Hindlimb muscle (tissue), 1 donor: ENCODE data around the gene SART1. TPM values are rescaled to one million over a fixed set of nuclear protein-coding genes. Genes with fewer than 3 reads are reported as not detected.

ENCODE experiments used
- DNase-seq: peaks from one replicate; pipeline ENCODE4 v3.0.0-alpha.2; 2013
- polyA plus RNA-seq: library from polyadenylated mRNA; unstranded; fragments of 120-200 nt; gene quantifications from one replicate; pipeline ENCODE4 v1.2.1, GENCODE V29; 2013; ENCODE audit not compliant: insufficient read length

Gene SART1
- polyA plus RNA-seq, 1 donor: 46.2 TPM

DNA sequence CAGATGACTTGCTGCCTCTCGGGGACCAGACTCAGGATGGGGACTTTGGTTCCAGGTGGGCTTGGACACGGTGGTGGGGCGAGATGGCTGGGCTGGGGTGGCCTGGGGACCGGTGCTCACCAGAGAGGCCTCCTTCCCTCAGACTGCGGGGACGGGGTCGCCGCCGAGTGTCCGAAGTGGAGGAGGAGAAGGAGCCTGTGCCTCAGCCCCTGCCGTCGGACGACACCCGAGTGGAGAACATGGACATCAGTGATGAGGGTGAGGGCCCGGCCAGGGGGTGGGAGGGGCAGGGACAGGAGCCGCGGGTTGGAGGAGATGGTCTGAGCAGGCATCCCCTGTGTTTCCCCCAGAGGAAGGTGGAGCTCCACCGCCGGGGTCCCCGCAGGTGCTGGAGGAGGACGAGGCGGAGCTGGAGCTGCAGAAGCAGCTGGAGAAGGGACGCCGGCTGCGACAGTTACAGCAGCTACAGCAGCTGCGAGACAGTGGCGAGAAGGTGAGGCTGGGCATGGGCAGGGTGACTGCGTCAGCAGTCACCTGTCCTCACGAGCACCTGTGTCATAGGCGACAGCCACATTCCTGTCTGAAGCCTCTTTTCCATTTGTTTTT, 5.9 kb downstream of the SART1 start:
- no peak for DNase-seq

DNA sequence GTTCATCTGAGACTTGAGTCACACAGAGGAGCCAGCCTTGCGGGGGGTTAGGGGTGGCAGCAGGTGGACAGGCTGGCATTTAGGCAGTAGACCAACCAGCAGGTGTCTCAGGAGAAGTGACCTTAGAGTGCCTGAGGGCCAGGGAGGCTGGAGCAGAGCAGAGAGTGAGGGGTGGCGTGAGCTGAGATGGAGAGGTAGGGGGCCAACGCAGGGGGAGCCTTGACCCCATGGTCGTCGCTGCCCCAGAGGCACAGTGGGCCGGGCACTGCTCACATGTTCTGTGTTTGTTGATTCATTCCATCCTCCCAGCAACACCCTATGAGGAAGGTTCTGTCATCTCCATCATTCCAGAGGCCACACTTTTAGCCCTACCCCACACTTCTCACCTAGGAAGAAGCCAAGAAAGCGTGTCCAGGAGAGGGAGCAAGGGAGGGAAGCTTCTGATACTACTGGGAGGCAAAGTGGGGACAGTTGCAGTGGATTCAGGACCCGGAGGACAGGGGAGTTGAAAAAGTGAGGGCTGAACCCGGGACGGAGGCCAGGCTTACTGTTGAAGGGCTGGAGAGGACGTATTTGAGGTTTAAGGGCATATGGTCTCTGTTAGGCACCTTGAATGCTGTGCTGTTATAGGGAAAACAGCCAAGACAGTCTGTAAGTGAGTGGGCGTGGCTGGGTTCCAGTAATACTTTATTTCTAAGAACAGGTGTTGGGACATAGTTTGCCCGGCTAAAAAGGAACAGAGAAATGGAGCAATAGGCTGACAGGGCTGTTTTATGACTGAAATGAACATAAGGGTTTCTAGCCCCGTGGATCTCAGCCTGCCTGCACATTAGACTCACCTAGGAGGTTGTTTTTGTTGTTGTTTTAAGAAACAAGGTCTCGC, 7.3 kb downstream of the SART1 start:
- DNase-seq: no peak

DNA sequence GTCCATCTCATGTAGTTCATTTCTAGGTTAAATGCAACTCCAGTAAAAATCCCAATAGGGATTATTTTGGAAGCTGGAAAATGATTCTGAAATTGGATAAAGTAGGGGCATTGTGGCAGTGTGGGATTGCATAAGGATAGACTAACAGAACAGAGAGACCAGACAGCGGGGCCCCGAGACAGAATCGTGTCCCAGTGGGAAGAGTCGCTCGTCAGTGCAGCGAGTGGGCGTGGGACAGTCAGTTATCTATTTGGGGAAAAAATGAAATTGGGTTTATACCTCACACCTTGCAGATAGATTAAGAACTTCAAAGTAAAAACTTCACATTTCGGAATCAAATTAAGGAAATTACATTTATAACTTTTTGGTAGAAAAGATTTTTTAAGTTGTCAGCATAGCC, 10.6 kb downstream of the SART1 start:
- DNase-seq: no peak

DNA sequence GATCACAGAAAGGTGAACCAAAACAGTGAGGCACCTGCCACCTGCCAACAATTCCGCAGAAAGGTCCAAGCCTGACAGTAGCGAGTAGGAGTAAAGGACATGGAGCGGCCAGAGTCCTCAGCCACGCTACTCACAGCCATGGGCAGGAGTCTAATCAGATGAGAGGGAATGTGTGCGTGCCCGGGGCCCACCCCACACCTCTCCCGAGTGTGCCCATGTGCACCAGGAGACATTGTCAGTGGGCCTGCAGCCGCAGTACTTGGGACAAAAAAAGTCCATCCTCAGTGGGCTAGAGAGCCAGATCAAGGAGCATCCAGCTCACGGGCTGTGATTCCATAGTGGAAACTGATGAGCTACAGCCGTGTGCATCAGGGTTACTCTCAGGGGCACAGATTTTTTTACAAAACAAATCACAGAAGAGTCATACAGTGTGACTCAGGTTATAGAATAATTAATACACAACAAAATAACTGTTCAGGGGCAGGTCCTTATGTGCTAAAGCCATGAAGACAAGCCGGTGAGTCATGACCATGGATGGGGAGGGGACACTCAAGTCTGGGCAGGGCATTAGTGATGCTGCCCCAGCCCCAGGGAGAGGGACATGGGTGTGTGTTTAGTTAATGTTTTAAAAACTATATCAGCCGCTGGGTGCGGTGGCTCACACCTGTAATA, 12.0 kb downstream of the SART1 start:
- no peak for DNase-seq

DNA sequence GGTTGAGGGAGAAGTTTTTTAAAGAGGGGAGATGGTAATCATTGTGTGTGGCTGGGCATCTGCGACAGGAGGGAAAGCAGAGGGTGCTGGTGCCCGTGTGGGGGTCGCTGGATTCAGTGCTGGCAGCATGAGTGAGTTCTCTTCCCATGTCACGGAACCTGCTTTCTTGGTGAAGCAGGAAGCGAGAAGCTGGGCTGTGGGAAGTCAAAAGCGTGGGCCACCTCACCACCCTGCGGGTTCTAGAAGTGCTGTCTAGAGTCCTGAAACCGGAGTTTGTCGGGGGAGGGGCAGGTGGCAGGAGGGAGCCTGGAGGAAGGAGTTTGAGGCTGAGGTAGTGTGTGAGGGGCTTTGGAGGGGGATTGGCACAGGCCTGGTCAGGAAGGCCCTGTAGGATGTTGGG, 14.2 kb downstream of the SART1 start:
- no peak for DNase-seq

DNA sequence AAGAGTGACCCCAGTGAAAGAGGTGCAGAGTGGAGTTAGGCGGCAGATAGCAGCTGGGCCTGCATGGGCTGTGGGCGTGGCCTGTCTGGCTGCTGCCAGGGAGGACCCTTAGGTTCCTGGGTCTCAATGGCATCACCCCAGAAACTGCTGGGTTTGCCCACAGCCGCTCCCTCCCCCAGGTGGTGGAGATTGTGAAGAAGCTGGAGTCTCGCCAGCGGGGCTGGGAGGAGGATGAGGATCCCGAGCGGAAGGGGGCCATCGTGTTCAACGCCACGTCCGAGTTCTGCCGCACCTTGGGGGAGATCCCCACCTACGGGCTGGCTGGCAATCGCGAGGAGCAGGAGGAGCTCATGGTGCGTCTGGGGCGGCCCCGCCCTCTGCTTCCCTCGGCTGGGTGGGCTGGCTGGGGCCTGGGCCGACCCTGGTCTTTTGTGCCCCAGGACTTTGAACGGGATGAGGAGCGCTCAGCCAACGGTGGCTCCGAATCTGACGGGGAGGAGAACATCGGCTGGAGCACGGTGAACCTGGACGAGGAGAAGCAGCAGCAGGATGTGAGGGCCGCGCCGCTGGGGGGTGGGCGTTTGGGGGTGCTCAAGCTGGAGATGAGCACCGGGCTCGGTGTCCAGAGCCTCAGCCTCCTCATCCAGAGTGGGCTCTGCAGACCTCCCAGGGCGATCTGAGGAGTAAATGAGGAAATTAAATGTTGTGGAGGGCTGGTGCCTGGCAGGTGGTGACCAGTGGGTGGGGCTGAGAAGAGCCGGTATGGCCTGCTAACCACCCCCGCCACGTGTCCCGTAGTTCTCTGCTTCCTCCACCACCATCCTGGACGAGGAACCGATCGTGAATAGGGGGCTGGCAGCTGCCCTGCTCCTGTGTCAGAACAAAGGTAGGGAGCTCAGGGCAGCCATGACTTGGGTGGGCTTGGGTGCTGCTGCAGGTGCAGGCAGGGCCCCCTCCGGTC, 15.0 kb downstream of the SART1 start:
- no peak for DNase-seq

DNA sequence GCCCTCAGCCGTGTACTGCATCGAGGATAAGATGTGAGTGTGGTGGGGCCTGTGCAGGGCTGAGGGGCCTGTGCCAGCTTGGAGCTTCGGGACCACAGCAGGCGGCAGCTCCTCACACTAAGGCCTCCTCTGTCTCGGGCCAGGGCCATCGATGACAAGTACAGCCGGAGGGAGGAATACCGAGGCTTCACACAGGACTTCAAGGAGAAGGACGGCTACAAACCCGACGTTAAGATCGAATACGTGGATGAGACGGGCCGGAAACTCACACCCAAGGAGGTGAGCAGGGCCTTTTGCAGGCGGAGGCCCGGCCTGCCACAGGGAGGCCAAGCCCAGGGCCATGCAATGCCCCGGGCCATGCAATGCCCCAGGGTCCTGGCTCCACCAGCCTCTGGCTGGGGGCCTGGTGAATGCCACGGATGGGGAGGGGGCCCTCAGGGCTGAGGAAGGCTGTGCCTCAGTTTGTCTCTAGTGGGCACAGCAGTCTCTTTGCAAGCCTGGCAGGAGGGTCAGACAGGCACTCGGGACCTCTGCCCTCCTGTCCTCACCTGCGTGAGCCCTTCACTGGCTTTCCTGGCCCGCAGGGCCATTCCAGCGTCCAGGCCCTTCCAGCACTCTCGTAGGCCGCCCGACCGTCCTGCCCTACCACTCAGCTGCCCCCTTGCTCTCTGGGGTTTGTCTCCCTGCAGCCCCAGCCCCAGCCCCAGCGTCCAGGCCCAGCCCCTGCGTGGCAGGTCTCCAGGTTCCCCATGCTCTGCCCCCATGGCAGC, 16.3 kb downstream of the SART1 start:
- no peak for DNase-seq

DNA sequence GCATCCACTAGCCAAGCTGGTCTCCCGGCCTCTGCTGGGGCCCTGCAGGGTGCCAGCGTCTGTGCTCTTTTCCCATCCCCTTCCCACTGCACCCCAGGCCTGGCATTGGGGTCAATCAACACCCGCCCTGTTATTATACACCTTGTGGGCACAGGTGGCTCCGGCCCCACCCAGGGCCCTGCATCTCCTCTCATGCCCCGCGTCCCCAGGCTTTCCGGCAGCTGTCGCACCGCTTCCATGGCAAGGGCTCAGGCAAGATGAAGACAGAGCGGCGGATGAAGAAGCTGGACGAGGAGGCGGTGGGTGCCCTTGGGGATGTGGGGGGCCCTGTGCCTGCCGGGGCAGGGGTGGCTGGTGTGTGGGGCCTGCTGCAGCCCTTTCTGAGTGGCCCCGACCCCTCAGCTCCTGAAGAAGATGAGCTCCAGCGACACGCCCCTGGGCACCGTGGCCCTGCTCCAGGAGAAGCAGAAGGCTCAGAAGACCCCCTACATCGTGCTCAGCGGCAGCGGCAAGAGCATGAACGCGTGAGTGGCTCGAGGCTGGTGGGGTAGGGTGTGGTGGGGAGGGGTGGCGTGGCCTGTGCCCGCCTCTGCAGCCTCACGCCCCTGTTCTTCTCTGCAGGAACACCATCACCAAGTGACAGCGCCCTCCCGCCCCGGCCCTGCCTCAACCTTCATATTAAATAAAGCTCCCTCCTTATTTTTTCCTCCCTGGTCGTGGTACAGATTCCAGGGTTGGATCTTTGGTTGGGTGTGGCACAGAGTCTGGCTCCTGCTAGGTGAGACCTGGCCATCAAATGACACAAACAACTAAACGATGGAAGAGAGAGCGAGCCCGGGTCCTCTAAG, 17.1 kb downstream of the SART1 start:
- DNase-seq: no peak

DNA sequence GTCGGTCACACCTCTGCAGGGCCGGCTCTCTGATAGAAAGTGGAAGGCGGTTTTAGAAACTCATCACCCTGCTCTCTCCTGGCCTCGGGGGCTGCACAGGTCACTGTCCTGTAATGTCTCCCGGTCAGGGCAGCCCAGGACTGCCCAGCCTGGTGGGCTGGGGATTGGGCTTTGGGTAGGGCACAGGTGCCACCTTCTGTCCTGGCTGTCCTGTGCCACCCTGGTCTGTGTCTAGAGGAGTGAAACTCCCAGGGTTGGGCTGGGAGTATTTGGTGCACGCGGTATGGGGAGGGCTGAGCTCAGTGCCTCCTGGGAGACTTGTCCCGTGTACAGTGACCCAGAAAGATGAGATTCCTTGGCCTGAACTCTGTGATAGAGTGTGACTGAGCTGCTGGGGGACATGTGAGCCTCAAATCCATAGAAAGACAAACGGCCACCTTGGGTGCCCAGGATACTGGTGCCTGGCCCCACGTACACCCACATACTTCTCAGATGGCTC, 17.8 kb downstream of the SART1 start:
- no peak for DNase-seq

DNA sequence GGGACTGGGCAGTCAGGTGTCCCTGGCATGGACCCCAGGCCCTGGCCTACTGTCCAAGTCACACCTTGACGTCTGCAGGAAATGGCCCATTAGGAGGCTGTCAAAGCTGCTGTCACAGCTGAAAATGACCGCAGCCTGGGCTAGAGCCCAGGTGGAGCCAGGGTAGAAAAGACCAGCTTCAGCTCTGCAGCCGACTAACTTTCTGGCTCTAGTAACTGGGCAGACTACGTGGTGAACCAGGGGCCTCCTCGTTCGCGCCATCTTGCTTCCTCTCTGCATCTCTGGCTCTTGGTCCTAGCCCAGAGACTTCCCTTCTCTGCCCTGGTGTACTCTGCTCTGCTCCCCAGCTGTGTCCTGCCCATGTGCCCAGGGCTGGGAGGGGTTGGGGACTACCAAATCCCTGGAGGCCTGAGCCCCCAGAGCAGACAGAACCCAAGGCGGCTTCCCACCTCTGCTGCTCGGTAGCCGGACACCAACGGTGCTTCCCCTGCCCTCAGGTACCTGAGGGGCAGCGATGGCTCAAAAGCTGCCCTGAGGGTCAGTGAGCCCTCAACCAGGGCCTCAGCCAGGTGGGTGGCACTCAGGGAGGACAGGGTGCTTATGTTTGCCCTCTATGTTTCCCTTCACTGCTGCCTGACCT, 19.7 kb downstream of the SART1 start:
- DNase-seq: no peak

DNA sequence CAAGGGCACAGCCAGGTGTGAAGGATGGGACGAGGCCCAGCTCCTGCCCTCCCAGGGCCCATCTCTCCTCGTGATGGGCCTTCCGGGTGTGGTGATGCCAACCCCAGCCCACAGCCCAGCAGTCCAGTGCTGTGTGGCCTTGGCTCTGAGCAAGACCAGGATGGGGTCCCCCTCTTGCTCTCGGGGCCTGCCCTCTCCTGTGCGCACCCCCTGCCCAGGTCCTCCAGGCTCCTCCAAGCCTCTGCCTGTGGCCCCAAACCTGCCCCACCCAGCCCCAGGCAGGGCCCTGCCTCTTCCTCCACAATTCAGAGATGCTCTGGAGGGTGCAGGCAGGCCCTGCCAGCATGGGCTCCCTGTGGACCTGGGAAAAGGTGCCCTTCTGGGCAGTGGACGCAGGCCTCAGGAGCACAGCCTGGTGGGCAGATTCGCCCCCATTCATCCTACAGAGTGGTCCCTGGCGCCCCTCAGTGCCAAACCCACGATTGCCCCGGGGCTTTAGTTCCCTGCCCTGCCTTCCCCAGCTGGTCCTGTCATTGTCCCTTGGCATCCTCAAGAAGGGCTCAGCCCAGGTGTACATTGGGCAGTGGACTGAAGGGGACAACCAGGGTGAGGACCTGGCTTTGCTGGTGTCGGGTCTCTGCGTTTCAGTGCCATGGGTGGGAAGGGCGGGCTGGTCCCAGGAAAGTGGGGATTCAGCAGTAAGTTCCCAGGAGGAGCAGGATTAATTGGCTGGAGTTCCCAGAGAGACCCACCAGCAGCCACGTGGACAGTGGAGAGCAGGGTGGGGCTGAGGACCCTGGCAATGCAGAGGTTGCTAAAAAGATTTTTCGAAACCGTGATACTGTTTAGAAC, 20.7 kb downstream of the SART1 start:
- DNase-seq: no peak

DNA sequence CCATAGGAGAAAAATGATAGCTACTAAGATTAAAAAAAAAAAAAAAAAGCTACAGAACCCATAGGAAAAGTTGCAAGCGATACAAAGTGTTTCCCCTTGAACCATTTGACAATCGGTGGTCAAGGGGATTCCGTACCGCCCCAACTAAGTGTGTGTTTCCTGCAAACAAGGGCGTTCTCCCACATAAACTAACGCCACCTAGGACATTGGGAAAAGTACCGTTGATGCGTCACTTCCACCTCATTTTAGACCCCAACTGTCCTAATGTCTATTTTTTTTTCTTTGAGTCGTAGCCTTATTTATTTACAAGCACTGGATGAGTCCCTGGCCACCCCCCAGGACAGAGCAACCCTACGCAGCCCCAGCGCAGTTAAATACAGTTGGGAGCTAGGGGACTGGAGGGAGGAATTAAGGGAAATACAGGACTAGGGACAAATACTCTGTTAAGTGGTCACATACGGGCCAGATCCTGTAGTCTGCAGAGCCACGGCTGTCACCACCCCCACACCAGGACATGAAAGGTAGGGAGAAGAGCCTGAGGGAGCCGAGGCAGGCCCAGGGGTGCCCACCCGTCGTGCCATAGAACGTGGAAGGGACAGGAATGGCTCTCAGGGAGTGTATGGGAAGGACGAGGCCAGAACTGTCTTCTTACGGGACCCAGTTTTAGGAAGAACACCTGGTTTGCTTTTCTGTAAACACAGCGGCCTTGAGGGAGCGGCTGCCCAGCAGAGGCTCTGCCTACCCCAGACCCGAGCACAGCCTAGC, 21.5 kb downstream of the SART1 start:
- no peak for DNase-seq

DNA sequence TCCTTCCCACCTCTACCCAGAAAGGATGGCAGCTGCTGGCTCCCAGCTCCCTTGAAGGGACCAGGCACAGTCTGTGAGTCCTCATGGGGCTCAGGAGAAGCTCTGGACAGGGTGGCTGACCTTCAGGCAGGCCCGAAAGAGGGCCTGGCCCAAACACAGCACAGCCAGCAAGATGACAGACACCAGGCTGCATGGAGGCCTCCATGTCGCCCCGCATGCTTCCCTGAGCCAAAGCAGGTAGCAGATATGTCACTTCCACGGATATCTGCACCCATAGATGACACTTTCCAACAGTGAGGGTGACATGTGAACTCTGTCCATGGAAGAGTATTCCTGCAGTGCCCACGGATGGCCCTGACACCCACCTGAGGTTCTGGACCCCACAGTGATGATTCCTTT, 22.1 kb downstream of the SART1 start:
- no peak for DNase-seq

DNA sequence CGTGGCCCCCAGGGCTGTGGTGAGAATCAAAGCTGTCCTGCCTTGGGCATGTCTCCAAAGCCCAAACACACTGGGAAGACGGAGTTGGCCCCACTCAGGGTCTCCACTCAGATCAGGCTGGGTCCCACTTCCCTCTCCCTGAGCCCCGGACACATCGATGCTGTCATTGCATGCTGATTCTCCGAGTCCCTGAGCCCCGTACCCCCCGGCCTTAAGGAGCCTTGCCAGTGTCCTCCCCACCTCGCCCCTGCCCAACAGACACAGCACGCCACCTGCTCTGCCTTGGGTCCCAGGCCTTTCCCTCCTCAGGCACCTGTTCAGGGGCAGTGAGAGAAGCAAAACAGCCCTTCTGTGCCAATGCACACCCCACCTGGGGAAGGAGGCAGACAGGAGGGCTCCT, 25.8 kb downstream of the SART1 start:
- no peak for DNase-seq

DNA sequence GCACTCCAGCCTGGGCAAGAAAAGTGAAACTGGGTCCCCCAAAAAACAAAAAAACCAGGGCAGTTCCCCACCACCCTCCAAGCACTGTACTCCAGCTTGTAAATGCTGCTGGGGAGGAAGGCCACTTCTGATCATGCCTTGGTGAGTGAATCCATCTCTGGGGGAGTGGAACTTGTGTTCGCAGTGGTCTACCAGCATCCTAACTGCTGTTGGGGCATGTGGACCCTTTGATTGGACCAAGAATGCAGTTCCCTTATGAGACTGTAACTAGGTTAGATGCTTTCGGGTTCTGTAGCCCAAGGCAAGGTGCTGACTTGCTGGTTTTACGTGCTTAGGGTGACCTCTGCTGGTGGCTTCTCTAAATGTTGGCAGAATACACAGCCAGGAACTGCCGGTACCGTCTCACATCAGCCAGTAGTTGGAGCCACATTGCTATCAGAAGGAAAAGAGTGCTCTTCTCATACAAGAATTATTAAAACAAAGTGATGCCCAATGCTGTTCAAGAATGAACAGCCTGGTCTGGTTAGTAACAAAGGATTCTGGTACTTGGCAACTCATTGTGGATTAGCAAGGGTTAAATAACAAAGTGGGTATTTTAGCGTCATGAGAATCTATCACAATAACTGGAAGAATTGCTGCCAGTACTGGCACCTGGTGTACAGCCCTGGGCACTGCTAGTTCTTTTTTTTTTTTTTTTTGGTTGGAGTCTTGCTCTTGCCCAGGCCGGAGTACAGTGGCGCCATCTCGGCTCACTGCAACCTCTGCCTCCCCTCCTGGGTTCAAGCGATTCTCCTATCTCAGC, 27.5 kb downstream of the SART1 start:
- DNase-seq: peak; percentile 93

DNA sequence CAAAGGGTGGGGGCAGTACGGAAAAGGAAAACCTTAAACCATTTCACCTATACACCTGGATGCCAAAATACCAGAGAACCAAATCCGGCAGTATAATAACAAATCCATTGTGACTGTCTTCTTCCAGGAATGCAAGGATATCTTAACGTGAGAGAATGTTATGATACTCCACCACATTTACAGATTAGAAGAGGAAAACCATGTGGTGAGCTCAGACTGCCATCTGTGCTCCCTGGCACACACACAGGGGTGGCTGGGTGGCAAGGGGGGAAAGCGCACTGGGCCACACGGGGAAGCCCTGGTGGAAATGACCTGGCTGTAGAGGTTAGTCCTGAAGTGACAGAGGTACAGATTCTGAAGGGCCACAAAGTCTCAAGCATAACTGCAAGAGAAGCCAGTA, 30.5 kb downstream of the SART1 start:
- no peak for DNase-seq

DNA sequence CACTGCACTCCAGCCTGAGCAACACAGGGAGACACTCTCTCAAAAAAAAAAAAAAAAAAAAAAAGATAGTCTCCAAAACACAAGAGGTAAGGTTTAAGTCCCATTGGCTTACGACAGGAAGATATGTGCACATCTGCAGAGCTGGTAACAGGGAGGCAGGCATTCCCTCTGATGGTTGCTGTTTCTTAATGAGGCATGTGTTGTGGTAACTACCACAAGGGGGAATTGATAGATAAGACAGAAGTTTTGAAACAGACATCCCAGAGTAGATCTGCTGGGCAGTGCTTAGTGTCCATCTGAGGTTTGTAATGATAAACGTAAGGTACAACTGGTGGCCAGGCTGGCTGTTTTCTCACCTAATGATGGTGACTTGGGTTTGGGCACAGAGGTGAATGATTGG, 35.8 kb downstream of the SART1 start:
- no peak for DNase-seq
